GM12878 (cell line): ENCODE results near the gene FLNC. TPM values are rescaled to one million over a fixed set of nuclear protein-coding genes. Genes with fewer than 3 reads are reported as not detected.

Source experiments
- ATAC-seq: fragments of 200-7000 bp; cut with Tn5 transposase; 3 replicates; pipeline ENCODE4 v1.9.1; 2020; ENCODE audit warnings: mild to moderate bottlenecking, moderate library complexity
- BruUV-seq: library from RNA; stranded (reverse); fragments of 400-500 nt; replicated peaks from 2 replicates; lab custom pipeline; 2021; lab: Mats Ljungman, UMichigan
- CTCF ChIA-PET: fragments of 300-600 bp; sonication (Branson Sonifier 250); formaldehyde crosslinking; extraction: SDS; loops from one replicate; lab custom pipeline; 2021; ENCODE audit warnings: inconsistent platforms; lab: Yijun Ruan, JAX
- POLR2A ChIA-PET: fragments of 350-600 bp; formaldehyde crosslinking; extraction: SDS; loops from one replicate; lab custom pipeline; 2021; ENCODE audit warnings: inconsistent platforms; lab: Charles Lee
- RAD21 ChIA-PET: fragments of 300-600 bp; sonication (Branson Sonifier 250); formaldehyde crosslinking; loops from one replicate; lab custom pipeline; 2023; ENCODE audit warnings: antibody characterized with exemption; ENCODE audit not compliant: unreplicated experiment; lab: Charles Lee
- SMC1A ChIA-PET: fragments of 300-600 bp; sonication (Branson Sonifier 250); formaldehyde crosslinking; loops from one replicate; lab custom pipeline; 2023; ENCODE audit not compliant: unreplicated experiment, uncharacterized antibody; lab: Charles Lee
- DNase-seq: peaks from one replicate; pipeline ENCODE4 v3.0.0-alpha.2; 2011; ENCODE audit warnings: low read depth, low spot score
- FAIRE-seq: peaks from 3 replicates; lab custom pipeline; 2011; peaks lifted over from hg19 to GRCh38; lab: Jason Lieb, UNC
- H2AFZ ChIP-seq: 2 replicates; pipeline ENCODE4 v1.6.0; 2011; ENCODE audit warnings: low read depth, low read length, control low read depth; ENCODE audit not compliant: control insufficient read depth
- H3K27ac ChIP-seq: 2 replicates; pipeline ENCODE4 v1.5.1; 2011; ENCODE audit warnings: control low read depth; ENCODE audit not compliant: control insufficient read depth, insufficient read depth
- H3K27me3 ChIP-seq, 2 experiments: replicated peaks in 1 of 2; 2 replicates each; pipeline versions ENCODE4 v1.6.0 to v1.6.1; 2011; ENCODE audit warnings: low read length in 1 of 2; ENCODE audit not compliant: control insufficient read depth in 2 of 2, insufficient read depth in 2 of 2
- H3K36me3 ChIP-seq, 2 experiments: 2 replicates each; pipeline ENCODE4 v1.5.1; 2011; ENCODE audit warnings: low read length in 1 of 2; ENCODE audit not compliant: control insufficient read depth in 2 of 2, insufficient read depth in 2 of 2
- H3K4me1 ChIP-seq: 2 replicates; pipeline ENCODE4 v1.6.1; 2011; ENCODE audit warnings: mild to moderate bottlenecking, low read length, moderate library complexity, mixed read lengths; ENCODE audit not compliant: control insufficient read depth, insufficient read depth
- H3K4me2 ChIP-seq: 2 replicates; pipeline ENCODE4 v1.6.0; 2011; ENCODE audit warnings: control low read depth; ENCODE audit not compliant: control insufficient read depth, insufficient read depth
- H3K4me3 ChIP-seq: fragments of 200-600 bp; sonication (generic); 2 replicates; pipeline ENCODE4 v1.5.1; 2016
- H3K79me2 ChIP-seq: 2 replicates; pipeline ENCODE4 v1.6.0; 2011; ENCODE audit warnings: low read length; ENCODE audit not compliant: control insufficient read depth, insufficient read depth
- H3K9ac ChIP-seq: 2 replicates; pipeline ENCODE4 v1.8.0; 2011; ENCODE audit warnings: low read length, control low read depth, mixed read lengths; ENCODE audit not compliant: control insufficient read depth, insufficient read depth
- H3K9me3 ChIP-seq: replicated peaks from 3 replicates; pipeline ENCODE4 v1.5.1; 2011; ENCODE audit warnings: mild to moderate bottlenecking, low read length; ENCODE audit not compliant: control insufficient read depth, insufficient read depth
- H4K20me1 ChIP-seq: 2 replicates; pipeline ENCODE4 v1.6.0; 2011; ENCODE audit not compliant: control insufficient read depth, insufficient read depth
- BACH1 ChIP-seq: fragments of 450-650 bp; IDR thresholded peaks from 2 replicates; pipeline ENCODE4 v1.6.1; 2017; ENCODE audit warnings: mild to moderate bottlenecking, borderline replicate concordance
- BMI1 ChIP-seq: fragments of 450-650 bp; IDR thresholded peaks from 2 replicates; pipeline ENCODE4 v1.6.1; 2016; ENCODE audit warnings: mild to moderate bottlenecking, moderate library complexity, borderline replicate concordance
- CBX5 ChIP-seq: sonication (generic); IDR thresholded peaks from 2 replicates; pipeline ENCODE4 v1.6.1; 2016; ENCODE audit warnings: low read depth, moderate library complexity, mild to moderate bottlenecking, inconsistent platforms
- CEBPB ChIP-seq, 2 experiments: fragments of 150-350 bp in 1 of 2; IDR thresholded peaks; 2 replicates each; pipeline ENCODE4 v1.6.1; 2012 to 2014; ENCODE audit warnings: low read depth in 2 of 2, low read length in 2 of 2, borderline replicate concordance in 1 of 2, inconsistent platforms in 1 of 2
- CHD4 ChIP-seq: fragments of 200-600 bp; sonication (generic); IDR thresholded peaks from 2 replicates; pipeline ENCODE4 v1.6.1; 2016; ENCODE audit warnings: mild to moderate bottlenecking
- IRF5 ChIP-seq: fragments of 450-650 bp; IDR thresholded peaks from 2 replicates; pipeline ENCODE4 v1.6.1; 2017; ENCODE audit warnings: borderline replicate concordance
- NFIC ChIP-seq: IDR thresholded peaks from 2 replicates; pipeline ENCODE4 v1.6.1; 2012; ENCODE audit warnings: low read depth, mild to moderate bottlenecking, inconsistent platforms, low read length, moderate library complexity
- NR2C1 ChIP-seq: fragments of 450-650 bp; IDR thresholded peaks from 2 replicates; pipeline ENCODE4 v1.6.1; 2017; ENCODE audit warnings: antibody characterized with exemption, mild to moderate bottlenecking, moderate library complexity
- SUZ12 ChIP-seq: fragments of 200-600 bp; sonication (generic); IDR thresholded peaks from one replicate; pipeline ENCODE4 v1.6.1; 2018; ENCODE audit warnings: antibody characterized with exemption, mild to moderate bottlenecking; ENCODE audit not compliant: unreplicated experiment
- ZBTB33 ChIP-seq: fragments of 450-650 bp; IDR thresholded peaks from 2 replicates; pipeline ENCODE4 v1.6.1; 2017; ENCODE audit warnings: mild to moderate bottlenecking
- ZNF24 ChIP-seq: fragments of 450-650 bp; IDR thresholded peaks from 2 replicates; pipeline ENCODE4 v1.6.1; 2017; ENCODE audit warnings: antibody characterized with exemption, mild to moderate bottlenecking
- WGBS: methylation state at CpG from one replicate; pipeline ENCODE4 v1.1.6; 2016; ENCODE audit warnings: low lambda C conversion rate; ENCODE audit not compliant: insufficient replicate concordance, insufficient coverage; ENCODE audit errors: missing lambda C conversion rate; 5-methylcytosine and 5-hydroxymethylcytosine counted together
- in situ Hi-C: fragments of 300-500 bp; cut with MboI; formaldehyde crosslinking; loops from 9 replicates; pipeline ENCODE4 v1.14.3; 2018; ENCODE audit warnings: mixed read lengths
- intact Hi-C: fragments of 100-400 bp; cut with micrococcal nuclease; formaldehyde crosslinking; loops from one replicate; pipeline ENCODE4 v1.14.2; 2022; ENCODE audit not compliant: unreplicated experiment
- polyA plus RNA-seq, 11 experiments: library from polyadenylated mRNA; depleted of rRNA in 4 of 11; unstranded in 6 of 11; stranded (reverse) in 5 of 11; fragments of >200 nt; fragmentation: Nextera tagmentation in 4 of 11; fragmentation: Illumina TruSeq in 1 of 11; extraction: Ambion mirVana in 4 of 11; extraction: Trizol in 1 of 11; gene quantifications; 1 replicate in 1 of 11; 2 replicates in 10 of 11; pipeline versions ENCODE4 v1.2.1 to v1.2.3, GENCODE V29; 2011 to 2016; ENCODE audit warnings: inconsistent platforms in 2 of 11, missing spikeins in 2 of 11, low read depth in 1 of 11
- total RNA-seq, 4 experiments: library from RNA; depleted of rRNA in 3 of 4; stranded (reverse); fragments of >200 nt in 3 of 4; fragmentation: Illumina TruSeq in 1 of 4; extraction: Trizol in 1 of 4; gene quantifications; 2 replicates each; pipeline versions ENCODE4 v1.2.1 to v1.2.3, GENCODE V29; 2013 to 2021
- TF ChIP-seq, protein P1 (sequence below): fragments of 450-650 bp; IDR thresholded peaks from 2 replicates; pipeline ENCODE4 v1.6.1; 2016; ENCODE audit warnings: mild to moderate bottlenecking
- TF ChIP-seq, protein P2 (sequence below): IDR thresholded peaks from 2 replicates; pipeline ENCODE4 v1.6.1; 2012; ENCODE audit warnings: improper control_type of control experiment, low read depth, low read length; ENCODE audit not compliant: insufficient replicate concordance
- TF ChIP-seq, protein P3 (sequence below): IDR thresholded peaks from 2 replicates; pipeline ENCODE4 v1.6.1; 2012; ENCODE audit warnings: low read depth, low read length, improper control_type of control experiment

Gene FLNC
- total and polyA plus RNA-seq, 10 of the 15 experiments (the other 5 are each of a cell fraction or from before 2014, with no cell fraction given): 0.01 to 0.21 (median 0.06) TPM; not detected in 3

- no peak overlapping the region for H3K4me3 ChIP-seq
- in situ Hi-C loops (no loop called here), intact Hi-C loops (no loop called here)
- peaks cover 3% of the 10 kb centered on the region; the same call in 1 of the 2 replicates for H3K4me1 ChIP-seq
- no peak overlapping the region for H3K4me2 ChIP-seq
- no TSS peak for BruUV-seq
- ChIA-PET SMC1A (no interaction called here), CTCF (interaction anchor here (0.8 to 2.1 kb wide), 3 partner anchors 25 to 88 kb away, joined by 3 to 13 read pairs (median 3); no protein-coding TSS in a partner anchor), RAD21 (no interaction called here), POLR2A (no interaction called here)
- no peak overlapping the region for H3K27ac ChIP-seq
- FAIRE-seq (no peak), DNase-seq (no peak), ATAC-seq (no peak)
- no peaks in the 10 kb centered on the region for H3K36me3 ChIP-seq
- no peak overlapping the region for H3K9ac ChIP-seq
- no peak overlapping the region for H2AFZ ChIP-seq
- H3K79me2 ChIP-seq: no peaks in the 10 kb centered on the region
- H3K9me3 ChIP-seq: no peaks in the 10 kb centered on the region
- 56% methylated on average over 4 of the region's 4 CpGs for WGBS
- 0 out of 4 replicates have a peak, but pooled peaks cover 0 to 2% of the 10 kb centered on the region in 2 experiments for H3K27me3 ChIP-seq
- no peaks in the 10 kb centered on the region for H4K20me1 ChIP-seq
- TF ChIP-seq NFIC (no peak), CEBPB (IDR thresholded peaks at IDR 0.05; ENCODE audit: borderline replicate concordance in 1 of 2, low read depth in 2 of 2, low read length in 2 of 2) (no peak), IRF5 (no peak), BACH1 (no peak), CBX5 (no peak), BMI1 (no peak), NR2C1 (no peak), ZNF24 (no peak), ZBTB33 (no peak), SUZ12 (no peak), CHD4 (no peak)
- TF ChIP-seq, protein P1, sequence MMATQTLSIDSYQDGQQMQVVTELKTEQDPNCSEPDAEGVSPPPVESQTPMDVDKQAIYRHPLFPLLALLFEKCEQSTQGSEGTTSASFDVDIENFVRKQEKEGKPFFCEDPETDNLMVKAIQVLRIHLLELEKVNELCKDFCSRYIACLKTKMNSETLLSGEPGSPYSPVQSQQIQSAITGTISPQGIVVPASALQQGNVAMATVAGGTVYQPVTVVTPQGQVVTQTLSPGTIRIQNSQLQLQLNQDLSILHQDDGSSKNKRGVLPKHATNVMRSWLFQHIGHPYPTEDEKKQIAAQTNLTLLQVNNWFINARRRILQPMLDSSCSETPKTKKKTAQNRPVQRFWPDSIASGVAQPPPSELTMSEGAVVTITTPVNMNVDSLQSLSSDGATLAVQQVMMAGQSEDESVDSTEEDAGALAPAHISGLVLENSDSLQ: no peak
- TF ChIP-seq, protein P2, sequence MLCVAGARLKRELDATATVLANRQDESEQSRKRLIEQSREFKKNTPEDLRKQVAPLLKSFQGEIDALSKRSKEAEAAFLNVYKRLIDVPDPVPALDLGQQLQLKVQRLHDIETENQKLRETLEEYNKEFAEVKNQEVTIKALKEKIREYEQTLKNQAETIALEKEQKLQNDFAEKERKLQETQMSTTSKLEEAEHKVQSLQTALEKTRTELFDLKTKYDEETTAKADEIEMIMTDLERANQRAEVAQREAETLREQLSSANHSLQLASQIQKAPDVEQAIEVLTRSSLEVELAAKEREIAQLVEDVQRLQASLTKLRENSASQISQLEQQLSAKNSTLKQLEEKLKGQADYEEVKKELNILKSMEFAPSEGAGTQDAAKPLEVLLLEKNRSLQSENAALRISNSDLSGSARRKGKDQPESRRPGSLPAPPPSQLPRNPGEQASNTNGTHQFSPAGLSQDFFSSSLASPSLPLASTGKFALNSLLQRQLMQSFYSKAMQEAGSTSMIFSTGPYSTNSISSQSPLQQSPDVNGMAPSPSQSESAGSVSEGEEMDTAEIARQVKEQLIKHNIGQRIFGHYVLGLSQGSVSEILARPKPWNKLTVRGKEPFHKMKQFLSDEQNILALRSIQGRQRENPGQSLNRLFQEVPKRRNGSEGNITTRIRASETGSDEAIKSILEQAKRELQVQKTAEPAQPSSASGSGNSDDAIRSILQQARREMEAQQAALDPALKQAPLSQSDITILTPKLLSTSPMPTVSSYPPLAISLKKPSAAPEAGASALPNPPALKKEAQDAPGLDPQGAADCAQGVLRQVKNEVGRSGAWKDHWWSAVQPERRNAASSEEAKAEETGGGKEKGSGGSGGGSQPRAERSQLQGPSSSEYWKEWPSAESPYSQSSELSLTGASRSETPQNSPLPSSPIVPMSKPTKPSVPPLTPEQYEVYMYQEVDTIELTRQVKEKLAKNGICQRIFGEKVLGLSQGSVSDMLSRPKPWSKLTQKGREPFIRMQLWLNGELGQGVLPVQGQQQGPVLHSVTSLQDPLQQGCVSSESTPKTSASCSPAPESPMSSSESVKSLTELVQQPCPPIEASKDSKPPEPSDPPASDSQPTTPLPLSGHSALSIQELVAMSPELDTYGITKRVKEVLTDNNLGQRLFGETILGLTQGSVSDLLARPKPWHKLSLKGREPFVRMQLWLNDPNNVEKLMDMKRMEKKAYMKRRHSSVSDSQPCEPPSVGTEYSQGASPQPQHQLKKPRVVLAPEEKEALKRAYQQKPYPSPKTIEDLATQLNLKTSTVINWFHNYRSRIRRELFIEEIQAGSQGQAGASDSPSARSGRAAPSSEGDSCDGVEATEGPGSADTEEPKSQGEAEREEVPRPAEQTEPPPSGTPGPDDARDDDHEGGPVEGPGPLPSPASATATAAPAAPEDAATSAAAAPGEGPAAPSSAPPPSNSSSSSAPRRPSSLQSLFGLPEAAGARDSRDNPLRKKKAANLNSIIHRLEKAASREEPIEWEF: no peak
- TF ChIP-seq, protein P3, sequence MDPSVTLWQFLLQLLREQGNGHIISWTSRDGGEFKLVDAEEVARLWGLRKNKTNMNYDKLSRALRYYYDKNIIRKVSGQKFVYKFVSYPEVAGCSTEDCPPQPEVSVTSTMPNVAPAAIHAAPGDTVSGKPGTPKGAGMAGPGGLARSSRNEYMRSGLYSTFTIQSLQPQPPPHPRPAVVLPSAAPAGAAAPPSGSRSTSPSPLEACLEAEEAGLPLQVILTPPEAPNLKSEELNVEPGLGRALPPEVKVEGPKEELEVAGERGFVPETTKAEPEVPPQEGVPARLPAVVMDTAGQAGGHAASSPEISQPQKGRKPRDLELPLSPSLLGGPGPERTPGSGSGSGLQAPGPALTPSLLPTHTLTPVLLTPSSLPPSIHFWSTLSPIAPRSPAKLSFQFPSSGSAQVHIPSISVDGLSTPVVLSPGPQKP: no peak
Measured at GRCh38 chr7:128795129-128795528, 35.1 kb upstream of the FLNC start.
